Heart left ventricle (tissue), 16 donors: ENCODE results near the gene HTATSF1. TPM values are rescaled to one million over a fixed set of nuclear protein-coding genes. Genes with fewer than 3 reads are reported as not detected.

Experiments used
- ATAC-seq, 4 donors: fragments of 200-7000 bp; cut with Tn5 transposase; one replicate each; pipeline ENCODE4 v1.9.1; 2020 to 2022; ENCODE audit warnings: moderate library complexity in 4 of 4, mild to moderate bottlenecking in 3 of 4, moderate number of reproducible peaks in 1 of 4
- DNase-seq, 5 donors: peaks; one replicate each; pipeline ENCODE4 v3.0.0-alpha.2; 2020
- H3K27ac ChIP-seq, 12 donors: fragments of 200-600 bp; sonication (generic) in 4 of 12; one replicate each; pipeline versions ENCODE4 v1.5.0 to v1.8.0; 2016 to 2022; ENCODE audit warnings: mild to moderate bottlenecking in 2 of 12
- H3K27me3 ChIP-seq, 9 donors: fragments of 200-600 bp; sonication (generic) in 2 of 9; one replicate each; pipeline versions ENCODE4 v1.5.1 to v1.8.0; 2016 to 2022; ENCODE audit warnings: mild to moderate bottlenecking in 3 of 9
- H3K36me3 ChIP-seq, 9 donors: fragments of 200-600 bp; sonication (generic) in 2 of 9; one replicate each; pipeline versions ENCODE4 v1.5.0 to v1.8.0; 2018 to 2022; ENCODE audit warnings: mild to moderate bottlenecking in 2 of 9
- H3K4me1 ChIP-seq, 12 donors: fragments of 200-600 bp; sonication (generic) in 4 of 12; one replicate each; pipeline versions ENCODE4 v1.5.0 to v1.8.0; 2016 to 2022; ENCODE audit warnings: mild to moderate bottlenecking in 3 of 12
- H3K4me3 ChIP-seq, 12 donors: fragments of 200-600 bp; sonication (generic) in 4 of 12; one replicate each; pipeline versions ENCODE4 v1.5.0 to v1.8.0; 2017 to 2022; ENCODE audit warnings: mild to moderate bottlenecking in 9 of 12, moderate library complexity in 4 of 12
- H3K9me3 ChIP-seq, 12 donors: fragments of 200-600 bp; sonication (generic) in 4 of 12; one replicate each; pipeline versions ENCODE4 v1.5.0 to v1.8.0; 2016 to 2022; ENCODE audit warnings: mild to moderate bottlenecking in 1 of 12
- CTCF ChIP-seq, 12 donors: fragments of 200-600 bp; sonication (generic) in 4 of 12; IDR thresholded peaks; one replicate each; pipeline versions ENCODE4 v1.5.0 to v1.8.0; 2018 to 2022; ENCODE audit warnings: antibody characterized with exemption in 12 of 12, mild to moderate bottlenecking in 5 of 12
- POLR2A ChIP-seq, 2 donors: fragments of 450-650 bp; IDR thresholded peaks; one replicate each; pipeline ENCODE4 v1.6.1; 2017; ENCODE audit warnings: antibody characterized with exemption in 2 of 2, mild to moderate bottlenecking in 2 of 2, moderate library complexity in 2 of 2
- WGBS, 4 donors: extraction: QIAGEN DNeasy Blood & Tissue Kit in 2 of 4; methylation state at CpG; one replicate each; pipeline versions ENCODE4 v1.1.5 to v1.1.7; 2013 to 2018; 5-methylcytosine and 5-hydroxymethylcytosine counted together
- intact Hi-C, 10 donors: fragments of 100-400 bp; cut with DNase I; formaldehyde crosslinking; loops; one replicate each; pipeline versions ENCODE4 v1.11.1 to v1.14.2; 2022
- long read RNA-seq, 3 donors: library from polyadenylated mRNA; unstranded; transcript quantifications; one replicate each; pipeline ENCODE4 v2.0.0, GENCODE V29; 2020 to 2021
- polyA plus RNA-seq, 2 donors: library from polyadenylated mRNA; stranded (reverse); fragments of 200-250 nt; gene quantifications; one replicate each; pipeline ENCODE4 v1.2.3, GENCODE V29; 2013
- total RNA-seq, 9 donors: library from RNA; depleted of rRNA in 2 of 9; stranded (reverse); fragments of >200 nt in 2 of 9; fragmentation: NEBNext Ultra II Directional in 3 of 9; extraction: Animal tissue kit (Norgen Biotek cat#: 25700) in 3 of 9; gene quantifications; one replicate each; pipeline versions ENCODE4 v1.1.0 to v1.2.4, GENCODE V29; 2016 to 2023
- donor health status: ischemic (EF 13 %, LVEDD 7.1; RV severe dilation, severe dysfunction).
- donor health status: healthy with polysubstance abuse.
- donor health status: DM: no; HTN: yes; CAD: no.
- donor health status: DM: no; HTN: no; CAD: no.
- donor health status: ischemic (EF 25% LVEDD 6.9; RV normal size, moderate dysfunction).
- donor health status: ischemic (EF 25% LVEDD 5.7; RV mildly dilated, moderate dysfunction).
- donor health status: healthy.
- donor health status: DM: yes; HTN: yes; CAD: no.
- donor health status: ischemic (EF 35%, LVEDD 5.7; RV mildly dilated, moderate dysfunction).
- donor health status: nonischemic (EF 11% LVEDD 7.7; RV severe dilation, severe dysfunction).
- donor health status: DM: yes; HTN: yes; CAD: no.
- donor health status: PGD.
- donor health status: ischemic (EF 29% LVEDD 5.4; RV normal size, mild dysfunction).
- donor health status: nonischemic (EF 23%, LVEDD 6.1; RV moderate dilation, normal function).

Gene HTATSF1
- total RNA-seq (10 to 100 TPM; 49.8 to 83.0 (median 66.7) TPM), polyA plus RNA-seq (10 to 100 TPM; 58.0 to 63.2 TPM)
- long read RNA-seq, donor 1, transcript HTATSF1-201 (9 exons, 2,775 nt): major isoform, 129 of 259 reads
- long read RNA-seq, donor 1, transcript HTATSF1-204 (10 exons, 3,019 nt): minor isoform, 90 of 259 reads
- long read RNA-seq, donor 1, partial matches to known transcripts: 8 of 259 reads
- long read RNA-seq, donor 1, other reads (novel, unspliced or antisense): 32 of 259 reads
- long read RNA-seq, donor 2, transcript HTATSF1-201 (9 exons, 2,775 nt): major isoform, 127 of 291 reads
- long read RNA-seq, donor 2, transcript HTATSF1-204 (10 exons, 3,019 nt): minor isoform, 98 of 291 reads
- long read RNA-seq, donor 2, transcript HTATSF1-203 (6 exons, 1,014 nt): minor isoform, 7 of 291 reads
- long read RNA-seq, donor 2, partial matches to known transcripts: 19 of 291 reads
- long read RNA-seq, donor 2, other reads (novel, unspliced or antisense): 39 of 291 reads
- long read RNA-seq, donor 3, transcript HTATSF1-204 (10 exons, 3,019 nt): minor isoform, 62 of 181 reads
- long read RNA-seq, donor 3, transcript HTATSF1-201 (9 exons, 2,775 nt): major isoform, 86 of 181 reads
- long read RNA-seq, donor 3, partial matches to known transcripts: 5 of 181 reads
- long read RNA-seq, donor 3, other reads (novel, unspliced or antisense): 27 of 181 reads

GRCh38 chrX:136497556-136498052 lies at the start of gene HTATSF1:
Gene HTATSF1, plus strand, starts transcription at chrX:136497592. Its CDS starts 93 bp downstream, at chrX:136497685.
- H3K4me1 ChIP-seq: peaks cover 0 to 21% (median 4%) of the 10 kb centered on the region in 12 donors
- H3K27me3 ChIP-seq: peaks cover 0 to 7% (median 0%) of the 10 kb centered on the region in 9 donors
- intact Hi-C loops: loop anchor here in 3 of 10 donors (2.0 to 10.0 kb wide), 4 partner anchors 29 to 470 kb away; no protein-coding TSS in a partner anchor
- DNase-seq: no peak
- TF ChIP-seq CTCF (IDR thresholded peaks at IDR 0.05): no peak
- no peak for TF ChIP-seq POLR2A (IDR thresholded peaks at IDR 0.05)
- peaks cover 0 to 31% (median 24%) of the 10 kb centered on the region in 9 donors for H3K36me3 ChIP-seq
- peak within 1 kb of the TSS; percentile 89 to 98 (median 94) for H3K27ac ChIP-seq
- WGBS, 4 donors: 0 to 53% (median 23%) methylated on average over 26 to 35 of the region's 35 CpGs
- no peaks in the 10 kb centered on the region for H3K9me3 ChIP-seq
- peak within 1 kb of the TSS; percentile 46 to 95 (median 69) for H3K4me3 ChIP-seq
- peak; percentile 4 to 33 (median 12) for ATAC-seq

GRCh38 chrX:136447968-136448367 lies 49.4 kb upstream of the HTATSF1 start:
- no peaks in the 10 kb centered on the region for H3K4me1 ChIP-seq
- H3K9me3 ChIP-seq: no peaks in the 10 kb centered on the region
- H3K27me3 ChIP-seq: peaks cover 0 to 6% (median 0%) of the 10 kb centered on the region in 9 donors
- ATAC-seq: no peak
- no peaks in the 10 kb centered on the region for H3K36me3 ChIP-seq
- no peak overlapping the region for H3K4me3 ChIP-seq
- TF ChIP-seq CTCF (IDR thresholded peaks at IDR 0.05) (no peak), POLR2A (IDR thresholded peaks at IDR 0.05) (no peak)
- H3K27ac ChIP-seq: no peak overlapping the region
- DNase-seq: no peak
- intact Hi-C loops: no loop called here

GRCh38 chrX:136450050-136450830 lies 47.2 kb upstream of the HTATSF1 start:
- H3K9me3 ChIP-seq: no peaks in the 10 kb centered on the region
- no peak overlapping the region for H3K4me3 ChIP-seq
- peaks cover 0 to 6% (median 0%) of the 10 kb centered on the region in 9 donors for H3K27me3 ChIP-seq
- H3K27ac ChIP-seq: no peak overlapping the region
- intact Hi-C loops: no loop called here
- no peaks in the 10 kb centered on the region for H3K4me1 ChIP-seq
- 50 to 75% (median 58%) methylated on average over 8 of the region's 8 CpGs for WGBS, 4 donors
- no peak for ATAC-seq
- TF ChIP-seq CTCF (IDR thresholded peaks at IDR 0.05): no peak
- TF ChIP-seq POLR2A (IDR thresholded peaks at IDR 0.05): no peak
- no peak for DNase-seq
- no peaks in the 10 kb centered on the region for H3K36me3 ChIP-seq
